ACC112 (cell line): ENCODE data around the gene SGMS1.

Experiments used
- H2AFZ ChIP-seq: fragments of 200-600 bp; sonication (generic); one replicate; pipeline ENCODE4 v1.6.0; 2017; ENCODE audit warnings: antibody characterized with exemption, low read length; ENCODE audit not compliant: unreplicated experiment
- H3K27ac ChIP-seq: fragments of 200-600 bp; sonication (generic); 2 replicates; pipeline ENCODE4 v1.5.1; 2014; ENCODE audit warnings: low read depth, mild to moderate bottlenecking, antibody characterized with exemption, low read length, moderate library complexity
- H3K27me3 ChIP-seq: fragments of 200-600 bp; sonication (generic); 2 replicates; pipeline ENCODE4 v1.6.1; 2014; ENCODE audit warnings: mild to moderate bottlenecking, antibody characterized with exemption, low read length, moderate library complexity, mixed read lengths; ENCODE audit not compliant: insufficient read depth
- H3K36me3 ChIP-seq: fragments of 200-600 bp; sonication (generic); 2 replicates; pipeline ENCODE4 v1.6.1; 2016; ENCODE audit warnings: mild to moderate bottlenecking, antibody characterized with exemption, low read length, moderate library complexity, mixed read lengths; ENCODE audit not compliant: insufficient read depth
- H3K4me1 ChIP-seq: fragments of 200-600 bp; sonication (generic); one replicate; pipeline ENCODE4 v1.6.1; 2016; ENCODE audit warnings: low read length, mixed read lengths; ENCODE audit not compliant: insufficient read depth, unreplicated experiment, control insufficient read depth
- H3K4me3 ChIP-seq: fragments of 200-600 bp; sonication (generic); 2 replicates; pipeline ENCODE4 v1.5.1; 2014; ENCODE audit warnings: mild to moderate bottlenecking, low read depth, low read length
- H3K79me2 ChIP-seq: fragments of 200-600 bp; sonication (generic); one replicate; pipeline ENCODE4 v1.6.0; 2016; ENCODE audit warnings: low read length; ENCODE audit not compliant: control insufficient read depth, unreplicated experiment, insufficient read depth

SGMS1 gene

GRCh38 chr10:50545846-50546245, 77.9 kb downstream of the SGMS1 start:
- Histone ChIP-seq H3K4me3 (no peak overlapping the region), H3K79me2 (no peaks in the 10 kb centered on the region), H3K27me3 (no peaks in the 10 kb centered on the region)

GRCh38 chr10:50544857-50545429, 78.8 kb downstream of the SGMS1 start:
- Histone ChIP-seq H3K79me2 (no peaks in the 10 kb centered on the region), H3K27ac (no peak overlapping the region), H3K27me3 (no peaks in the 10 kb centered on the region), H2AFZ (no peak overlapping the region), H3K4me1 (peaks cover 12% of the 10 kb centered on the region), H3K4me3 (no peak overlapping the region), H3K36me3 (no peaks in the 10 kb centered on the region)

More at GRCh38 chr10:50545846-50546245, 77.9 kb downstream of the SGMS1 start:
- Histone ChIP-seq H3K4me1 (peaks cover 4% of the 10 kb centered on the region), H3K27ac (no peak overlapping the region), H3K36me3 (no peaks in the 10 kb centered on the region), H2AFZ (no peak overlapping the region)

- H3K27ac ChIP-seq, result no peak overlapping the region
- H3K27me3 ChIP-seq, result no peaks in the 10 kb centered on the region
- no peak overlapping the region for H3K4me3 ChIP-seq
- peaks cover 12% of the 10 kb centered on the region for H3K4me1 ChIP-seq
- no peaks in the 10 kb centered on the region for H3K79me2 ChIP-seq
- no peak overlapping the region for H2AFZ ChIP-seq
- no peaks in the 10 kb centered on the region for H3K36me3 ChIP-seq
These were observed 79.5 kb downstream of the SGMS1 start for GRCh38 chr10:50544095-50544856.

- no peaks in the 10 kb centered on the region for H3K27me3 ChIP-seq
- H3K27ac ChIP-seq, result no peak overlapping the region
- no peak overlapping the region for H3K4me3 ChIP-seq
- no peak overlapping the region for H2AFZ ChIP-seq
- H3K79me2 ChIP-seq, result no peaks in the 10 kb centered on the region
- H3K4me1 ChIP-seq, result peaks cover 16% of the 10 kb centered on the region
- H3K36me3 ChIP-seq, result no peaks in the 10 kb centered on the region
These were observed 80.9 kb downstream of the SGMS1 start for GRCh38 chr10:50542871-50543270.

GRCh38 chr10:50541921-50542320, 81.8 kb downstream of the SGMS1 start:
- Histone ChIP-seq H3K4me1 (peaks cover 19% of the 10 kb centered on the region), H3K79me2 (no peaks in the 10 kb centered on the region), H3K4me3 (no peak overlapping the region), H3K36me3 (no peaks in the 10 kb centered on the region), H2AFZ (no peak overlapping the region), H3K27me3 (no peaks in the 10 kb centered on the region), H3K27ac (no peak overlapping the region)

- no peaks in the 10 kb centered on the region for H3K79me2 ChIP-seq
- no peak overlapping the region; the same call in 1 of the 2 replicates for H3K27ac ChIP-seq
- no peaks in the 10 kb centered on the region for H3K27me3 ChIP-seq
- no peak overlapping the region for H3K4me3 ChIP-seq
- no peak overlapping the region for H2AFZ ChIP-seq
- H3K36me3 ChIP-seq, result no peaks in the 10 kb centered on the region
- H3K4me1 ChIP-seq, result peaks cover 25% of the 10 kb centered on the region
These were observed 82.4 kb downstream of the SGMS1 start for GRCh38 chr10:50541317-50541716.

- Histone ChIP-seq H3K4me1 (peaks cover 25% of the 10 kb centered on the region), H3K27me3 (no peaks in the 10 kb centered on the region), H3K27ac (peak overlapping the region; percentile 0; the same call in 1 of the 2 replicates), H3K36me3 (no peaks in the 10 kb centered on the region), H2AFZ (no peak overlapping the region), H3K4me3 (no peak overlapping the region), H3K79me2 (no peaks in the 10 kb centered on the region)
These were observed 83.0 kb downstream of the SGMS1 start for GRCh38 chr10:50540826-50541122.

- H3K27ac ChIP-seq, result no peak overlapping the region
- peak overlapping the region; percentile 40; the same call in 1 of the 2 replicates for H3K4me3 ChIP-seq
- no peaks in the 10 kb centered on the region for H3K27me3 ChIP-seq
- peaks cover 25% of the 10 kb centered on the region for H3K4me1 ChIP-seq
- no peaks in the 10 kb centered on the region for H3K79me2 ChIP-seq
- H3K36me3 ChIP-seq, result no peaks in the 10 kb centered on the region
- no peak overlapping the region for H2AFZ ChIP-seq
These were observed 83.5 kb downstream of the SGMS1 start for GRCh38 chr10:50540069-50540825.

GRCh38 chr10:50538555-50539398, 85.0 kb downstream of the SGMS1 start:
- H3K4me1 ChIP-seq, result peaks cover 29% of the 10 kb centered on the region
- no peaks in the 10 kb centered on the region for H3K79me2 ChIP-seq
- no peaks in the 10 kb centered on the region for H3K36me3 ChIP-seq
- no peak overlapping the region for H2AFZ ChIP-seq
- no peaks in the 10 kb centered on the region for H3K27me3 ChIP-seq
- no peak overlapping the region for H3K4me3 ChIP-seq
- no peak overlapping the region for H3K27ac ChIP-seq

GRCh38 chr10:50536617-50537240, 87.0 kb downstream of the SGMS1 start:
- H2AFZ ChIP-seq, result no peak overlapping the region
- no peak overlapping the region for H3K4me3 ChIP-seq
- H3K36me3 ChIP-seq, result no peaks in the 10 kb centered on the region
- H3K79me2 ChIP-seq, result no peaks in the 10 kb centered on the region
- no peaks in the 10 kb centered on the region for H3K27me3 ChIP-seq
- peaks cover 29% of the 10 kb centered on the region for H3K4me1 ChIP-seq
- H3K27ac ChIP-seq, result peak overlapping the region; percentile 43
